ENCODE data around the gene ATF1.
A peak's percentile ranks its signal among the peaks of the same experiment; 100 is the strongest.

ATF1 gene

DNA sequence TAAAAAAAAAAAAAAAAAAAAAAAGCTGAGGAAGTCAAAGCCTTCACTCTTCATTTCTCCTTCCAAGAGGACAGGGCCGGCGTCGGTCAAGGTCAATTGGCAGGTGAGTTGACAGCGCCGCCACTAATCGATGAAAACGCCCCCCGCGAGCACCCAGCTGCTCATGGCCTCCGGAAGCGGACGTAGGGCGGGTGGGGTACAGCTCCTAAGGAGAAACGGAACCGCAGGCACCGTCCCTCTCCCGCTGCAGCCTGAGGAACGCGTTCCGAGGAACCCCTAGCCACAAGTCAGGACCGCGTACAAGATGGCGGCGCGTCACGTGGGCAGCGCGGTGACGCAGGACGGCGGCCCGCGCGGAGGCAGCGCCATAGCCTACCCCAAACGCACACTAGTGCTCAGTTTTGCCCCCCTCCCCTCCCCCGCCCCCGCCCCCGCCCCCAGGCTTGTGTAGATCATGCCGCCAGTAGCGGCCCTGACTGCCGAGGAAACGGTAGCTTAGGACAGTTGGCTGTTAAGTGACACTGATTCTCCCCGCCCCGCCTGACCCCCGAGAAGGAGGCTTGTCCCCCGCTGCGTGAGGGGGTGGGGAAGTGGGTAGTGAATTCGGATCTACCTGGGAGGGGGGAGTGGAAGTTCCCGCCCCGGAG lies at the start of gene ATF1:
Gene ATF1, plus strand, starts transcription at position 463 of the 647 bp plus-strand sequence. CDS start 16,045 bp downstream, outside the sequence.
- peak; percentile 76 for DNase-seq (ENCODE audit: low read depth, low spot score)

DNA sequence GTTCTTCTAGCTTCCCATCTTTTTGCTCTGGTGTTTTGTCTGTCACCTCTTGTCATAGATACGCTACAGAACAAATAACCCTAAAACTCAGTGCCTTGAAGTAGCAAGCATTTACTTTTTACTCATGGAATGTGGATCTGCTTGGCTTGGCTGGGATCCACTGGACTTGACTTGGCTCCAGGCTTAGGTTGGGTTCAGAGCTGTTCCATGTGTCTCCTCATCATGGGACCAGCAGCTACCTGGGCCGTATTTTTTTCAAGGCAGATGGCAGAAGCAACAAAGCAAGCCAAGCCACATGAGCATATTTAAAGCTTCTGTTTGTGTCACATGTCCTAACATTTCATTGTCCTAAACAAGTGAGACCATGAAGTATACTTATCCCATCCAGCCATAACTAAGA lies 48.7 kb upstream of the ATF1 start:
- DNase-seq (ENCODE audit: low read depth, low spot score) = no peak

DNA sequence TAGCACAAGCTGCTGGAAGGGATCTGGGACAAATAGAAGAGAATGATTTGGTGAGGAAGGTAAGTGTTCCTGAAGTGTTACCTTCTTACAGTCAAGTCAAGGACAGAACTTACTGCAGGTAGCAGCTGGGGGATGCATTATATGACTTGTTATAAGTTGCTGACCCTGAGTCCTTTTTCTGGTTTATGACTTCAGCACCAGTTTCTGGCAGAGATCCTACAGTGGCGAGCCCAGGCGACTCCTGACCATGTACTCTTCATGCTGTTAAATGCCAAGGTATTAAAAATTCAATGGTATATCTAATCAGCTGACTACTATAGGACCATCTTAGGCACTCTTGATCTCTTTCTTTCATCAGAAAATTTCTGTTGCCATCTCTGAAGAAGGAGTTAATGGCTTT lies 45.1 kb upstream of the ATF1 start:
- DNase-seq (ENCODE audit: low read depth, low spot score) = no peak

DNA sequence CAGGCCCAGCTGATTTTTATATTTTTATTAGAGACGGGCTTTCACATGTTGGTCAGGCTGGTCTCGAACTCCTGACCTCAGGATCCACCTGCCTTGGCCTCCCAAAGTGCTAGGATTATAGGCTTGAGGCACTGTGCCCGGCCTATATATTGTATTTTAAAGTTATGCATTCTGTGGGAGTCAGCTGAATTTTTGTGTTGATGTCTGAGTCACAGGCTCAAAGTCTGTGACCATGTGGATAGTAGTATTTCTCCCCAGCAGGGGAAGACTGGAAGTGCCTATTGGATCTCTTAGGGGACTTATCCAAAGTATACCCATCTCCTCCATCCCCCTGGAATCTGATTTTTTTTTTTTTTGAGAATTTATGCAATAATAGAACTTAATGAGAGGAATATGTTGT lies 43.8 kb upstream of the ATF1 start:
- DNase-seq (ENCODE audit: low read depth, low spot score) = no peak

DNA sequence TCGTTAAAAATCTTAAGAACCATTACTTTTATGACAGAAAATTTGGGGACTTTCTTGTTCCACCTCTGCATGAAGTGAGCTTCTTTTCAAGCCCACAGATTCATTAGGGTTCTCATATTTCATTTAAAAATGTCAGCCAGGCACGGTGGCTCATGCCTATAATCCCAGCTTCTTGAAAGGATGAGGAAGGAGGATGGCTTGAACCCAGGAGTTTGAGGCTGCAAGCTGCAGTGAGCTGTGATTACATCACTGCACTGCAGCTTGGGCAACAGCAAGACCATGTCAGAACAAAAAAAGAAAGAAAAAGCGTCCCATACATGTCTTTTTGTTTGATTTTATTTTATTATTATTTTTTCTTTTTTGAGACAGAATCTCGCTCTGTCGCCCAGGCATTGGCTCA lies 43.4 kb upstream of the ATF1 start:
- no peak for DNase-seq (ENCODE audit: low read depth, low spot score)

DNA sequence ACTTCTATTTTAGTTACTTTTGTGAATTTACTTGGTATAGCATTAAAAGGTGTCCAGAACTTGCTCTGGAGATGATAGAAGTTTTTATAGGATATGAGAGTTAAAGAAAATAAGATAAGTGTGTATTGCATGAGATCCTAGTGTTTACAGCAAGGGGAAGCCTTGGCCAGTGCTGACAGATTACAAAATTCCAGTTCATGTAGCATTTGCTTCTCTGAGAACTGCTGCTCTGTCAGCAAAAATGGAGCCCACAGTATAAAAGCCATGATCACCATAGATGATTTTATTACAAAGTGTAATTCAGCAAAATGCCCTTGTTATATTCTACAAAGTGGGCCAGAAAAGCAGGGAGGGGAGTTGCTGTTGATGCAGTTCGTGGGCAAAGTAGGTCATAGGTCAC lies 40.0 kb upstream of the ATF1 start:
- DNase-seq (ENCODE audit: low read depth, low spot score) = no peak

DNA sequence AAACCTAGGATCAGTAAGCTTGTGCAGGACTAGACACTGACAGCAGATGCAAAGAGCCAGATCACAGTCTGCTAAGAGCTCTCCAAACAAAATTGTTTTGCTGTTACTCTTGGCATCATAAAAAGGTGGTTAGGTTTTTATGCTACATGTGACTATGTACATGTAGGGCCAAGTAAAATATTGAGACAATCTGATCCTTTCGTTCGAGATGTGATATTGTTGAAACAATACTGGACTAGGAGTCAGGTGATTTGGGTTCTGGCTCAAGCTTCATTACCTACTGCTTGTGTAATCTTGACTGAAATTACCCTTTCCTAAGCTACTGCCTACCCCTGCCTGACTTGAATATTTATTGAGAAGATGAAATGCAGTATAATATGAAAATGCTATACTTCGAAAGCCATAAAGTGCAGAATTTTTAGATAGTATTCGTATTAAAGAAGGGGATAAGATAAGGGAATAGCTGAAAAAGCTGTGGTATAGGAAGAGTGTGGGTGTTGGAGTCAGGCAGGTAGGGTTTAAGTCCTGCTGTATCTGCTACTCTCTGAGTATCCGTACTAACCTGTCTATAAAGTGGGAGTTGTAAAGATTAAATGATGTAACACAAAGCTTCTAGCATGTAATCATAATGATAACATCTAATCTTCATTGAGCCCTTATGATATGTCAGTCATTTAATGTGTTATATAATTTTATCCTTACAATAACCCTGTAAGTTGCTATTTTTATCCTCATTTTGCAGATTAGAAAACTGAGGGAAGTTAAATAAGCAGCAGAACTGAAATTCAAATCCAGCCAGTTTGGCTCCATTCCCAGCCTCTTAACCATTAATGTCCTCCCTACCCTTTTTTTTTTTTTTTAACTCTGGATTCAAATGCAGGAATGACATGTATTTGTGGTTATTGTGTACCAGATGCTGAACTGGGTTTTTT lies 38.6 kb upstream of the ATF1 start:
- no peak for DNase-seq (ENCODE audit: low read depth, low spot score)

DNA sequence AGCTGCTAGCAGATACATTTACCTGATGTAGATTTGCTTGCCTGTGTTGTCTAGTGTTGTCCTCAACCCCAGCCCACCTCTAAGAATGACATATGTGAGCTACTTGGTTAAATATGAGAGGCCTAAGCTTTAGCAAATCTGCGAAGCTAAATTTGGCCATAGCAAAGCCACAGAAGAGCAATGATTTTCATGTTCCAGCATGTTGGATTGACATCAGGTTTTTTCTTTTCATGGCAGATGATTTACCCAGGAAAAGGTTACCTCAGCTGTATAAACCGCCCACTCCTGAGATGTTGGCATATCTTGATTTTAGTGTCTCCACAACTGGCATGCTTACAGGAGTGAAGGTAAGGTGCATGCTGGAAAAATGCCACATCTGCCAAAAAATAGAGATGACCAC lies 36.4 kb upstream of the ATF1 start:
- no peak for DNase-seq (ENCODE audit: low read depth, low spot score)

DNA sequence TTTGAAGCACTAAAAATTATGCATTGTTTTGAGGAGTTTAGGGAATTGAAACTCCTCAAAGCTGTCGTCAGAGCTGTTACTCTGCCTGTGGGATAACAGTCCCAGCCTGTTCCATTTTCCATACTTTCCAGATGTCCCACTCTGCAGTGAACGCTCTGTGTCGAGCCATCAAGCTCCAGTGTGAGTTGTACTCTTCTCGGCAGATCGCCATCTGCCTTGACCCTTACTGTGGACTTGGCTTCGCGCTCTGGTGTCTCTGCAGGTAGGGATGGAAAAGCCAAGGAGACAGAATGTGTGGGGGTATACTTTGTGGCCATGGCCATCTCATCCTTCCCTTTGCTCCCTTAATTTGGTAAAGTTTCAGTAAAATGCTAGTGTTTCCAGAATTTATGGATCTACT lies 35.5 kb upstream of the ATF1 start:
- no peak for DNase-seq (ENCODE audit: low read depth, low spot score)

DNA sequence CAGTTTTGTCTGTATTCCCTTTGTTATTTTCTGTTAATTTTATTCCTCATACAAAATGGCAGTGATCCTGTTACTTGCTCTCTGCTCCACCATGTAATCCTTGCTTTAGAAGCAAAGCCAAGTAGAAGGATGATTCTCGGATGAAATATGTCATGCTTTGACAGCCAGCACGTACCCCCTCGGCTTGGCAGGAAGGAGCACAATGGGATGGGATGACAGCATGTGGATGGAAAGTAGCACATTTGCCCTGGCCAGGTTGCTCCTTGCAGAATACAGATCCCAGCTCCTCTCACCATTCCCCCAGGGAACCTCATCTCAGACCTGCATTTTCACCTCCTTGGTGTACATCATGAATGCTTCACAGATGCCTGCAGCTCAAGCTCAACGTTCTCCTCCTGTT lies 35.1 kb upstream of the ATF1 start:
- no peak for DNase-seq (ENCODE audit: low read depth, low spot score)

DNA sequence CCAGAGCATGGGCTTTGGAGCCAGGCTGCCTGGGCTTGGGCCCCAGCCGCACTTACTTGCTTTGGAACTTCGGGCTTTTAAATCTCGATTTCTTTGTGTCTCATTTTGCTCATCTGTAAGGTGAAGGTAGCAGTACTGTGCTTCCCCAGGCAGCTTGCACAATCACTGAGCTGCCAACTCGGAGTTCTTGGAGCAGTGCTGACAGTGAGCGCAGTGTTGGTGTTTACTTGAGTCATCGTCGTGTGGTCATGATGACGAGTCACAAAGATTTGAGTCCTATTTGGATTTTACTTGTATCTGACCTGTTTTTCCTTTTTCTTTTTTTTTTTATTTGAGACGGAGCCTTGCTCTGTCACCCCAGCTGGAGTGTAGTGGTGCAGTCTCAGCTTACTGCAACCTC lies 31.3 kb upstream of the ATF1 start:
- DNase-seq (ENCODE audit: low read depth, low spot score) = no peak

DNA sequence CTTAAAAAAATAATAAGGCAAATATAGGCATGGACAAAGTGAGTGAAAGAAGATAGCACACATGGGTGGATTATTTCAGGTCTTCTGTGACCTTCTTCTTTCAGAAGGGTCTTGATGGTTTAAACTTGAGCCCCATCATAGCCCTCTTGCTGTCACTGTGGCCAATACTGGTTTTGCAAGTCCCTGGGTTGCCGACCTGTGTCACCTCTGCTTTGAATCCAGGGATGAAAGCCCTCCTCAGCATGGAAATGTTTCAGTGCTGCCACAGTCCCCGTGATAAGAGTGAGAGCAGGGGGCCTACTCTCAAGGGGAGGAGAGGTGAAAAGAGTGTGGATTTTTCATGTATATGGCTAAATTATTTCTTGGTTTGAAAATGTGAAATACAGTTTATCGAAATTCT lies 30.2 kb upstream of the ATF1 start:
- no peak for DNase-seq (ENCODE audit: low read depth, low spot score)

DNA sequence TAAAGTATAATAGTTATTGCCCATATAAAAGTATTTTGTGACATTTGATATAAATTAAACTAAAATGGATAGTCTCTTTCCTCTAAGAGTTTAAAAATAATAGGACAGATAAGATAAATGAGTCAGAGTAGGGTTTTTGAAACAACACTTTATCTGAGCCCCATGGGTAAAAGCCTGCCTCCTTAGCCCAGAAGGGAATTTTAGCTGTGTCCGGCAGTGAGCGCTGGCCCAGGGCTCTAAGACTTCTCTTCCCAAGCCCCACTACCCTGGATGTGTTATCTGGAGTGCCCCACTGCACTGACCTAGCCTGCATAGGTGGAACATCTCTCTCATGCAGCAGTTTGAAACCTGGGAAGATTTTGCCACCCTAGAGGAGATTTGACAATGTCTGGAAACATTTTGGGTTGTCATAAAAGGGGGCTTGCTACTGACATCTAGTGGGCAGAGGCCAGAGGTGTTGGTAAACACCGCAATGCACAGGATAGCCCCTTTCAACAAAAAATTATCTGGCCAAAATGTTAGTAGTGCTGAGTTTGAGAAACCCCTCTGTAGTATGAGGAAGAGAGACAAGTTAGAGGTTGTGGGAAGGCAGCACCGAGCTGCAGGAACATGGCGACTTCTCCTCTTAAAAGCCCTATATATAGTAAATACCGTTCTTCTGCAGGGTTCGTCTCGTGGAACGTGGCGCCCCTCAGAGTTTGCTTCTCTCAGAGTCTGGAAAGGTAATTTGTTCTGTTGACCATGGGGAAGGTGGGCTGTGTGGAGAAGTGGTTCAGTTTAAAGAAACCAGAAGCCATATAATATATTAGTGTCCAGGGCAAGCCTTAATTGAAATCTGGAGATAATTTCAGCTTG lies 29.3 kb upstream of the ATF1 start:
- DNase-seq (ENCODE audit: low read depth, low spot score) = no peak

DNA sequence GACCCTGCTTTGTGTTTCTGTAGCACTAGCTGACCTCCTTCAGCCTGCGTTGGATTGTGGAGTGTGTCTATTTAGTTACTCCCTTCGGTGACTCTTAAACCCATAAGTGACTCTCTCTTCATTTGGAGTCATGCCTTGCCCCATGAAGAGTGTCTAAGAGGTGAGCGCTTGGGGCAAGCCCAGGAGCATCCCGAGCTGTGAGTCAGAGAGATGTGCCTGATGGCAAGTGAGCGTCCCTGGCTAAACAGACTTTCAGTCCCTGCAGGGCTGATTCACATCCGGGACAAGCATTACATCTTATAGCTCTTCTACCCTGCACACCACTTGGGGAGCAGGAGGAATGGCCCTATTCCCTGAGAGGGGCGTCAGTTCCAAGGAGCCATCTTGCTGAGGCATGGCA lies 24.3 kb upstream of the ATF1 start:
- no peak for DNase-seq (ENCODE audit: low read depth, low spot score)

DNA sequence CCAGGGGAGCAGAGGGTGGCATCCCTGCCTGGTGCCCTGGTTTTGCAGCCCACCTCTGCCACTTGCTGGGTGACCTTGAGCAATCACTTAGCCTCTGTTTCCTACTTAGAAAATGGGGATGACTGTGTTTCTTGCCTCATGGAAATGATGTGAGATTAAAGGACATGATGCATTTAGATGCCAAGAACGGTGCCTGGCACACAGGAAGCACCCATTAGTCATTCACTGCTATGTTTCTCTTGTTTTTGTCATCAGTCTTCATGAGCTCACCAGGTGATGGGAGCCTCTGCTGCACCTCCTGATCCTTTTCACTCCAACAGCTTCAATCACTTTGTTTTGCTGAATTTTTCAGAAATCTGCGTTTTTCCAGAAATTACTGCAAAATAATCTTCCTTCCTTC lies 23.6 kb upstream of the ATF1 start:
- no peak for DNase-seq (ENCODE audit: low read depth, low spot score)

DNA sequence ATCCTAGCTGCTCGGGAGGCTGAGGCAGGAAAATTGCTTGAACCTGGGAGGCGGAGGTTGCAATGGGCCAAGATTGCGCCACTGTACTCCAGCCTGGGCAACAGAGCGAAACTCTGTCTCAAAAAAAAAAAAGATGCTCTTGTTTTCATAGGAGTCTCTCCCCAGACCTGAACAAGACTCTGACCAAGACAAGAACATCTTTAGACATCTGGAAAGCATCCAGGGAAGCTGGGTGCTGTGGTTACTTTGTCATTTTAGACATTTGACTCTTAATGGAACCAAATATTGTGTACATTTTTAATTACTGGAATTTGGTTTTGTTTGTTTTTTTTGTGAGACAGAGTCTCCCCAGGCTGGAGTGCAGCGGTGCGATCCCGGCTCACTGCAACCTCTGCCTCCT lies 21.1 kb upstream of the ATF1 start:
- DNase-seq (ENCODE audit: low read depth, low spot score) = no peak

DNA sequence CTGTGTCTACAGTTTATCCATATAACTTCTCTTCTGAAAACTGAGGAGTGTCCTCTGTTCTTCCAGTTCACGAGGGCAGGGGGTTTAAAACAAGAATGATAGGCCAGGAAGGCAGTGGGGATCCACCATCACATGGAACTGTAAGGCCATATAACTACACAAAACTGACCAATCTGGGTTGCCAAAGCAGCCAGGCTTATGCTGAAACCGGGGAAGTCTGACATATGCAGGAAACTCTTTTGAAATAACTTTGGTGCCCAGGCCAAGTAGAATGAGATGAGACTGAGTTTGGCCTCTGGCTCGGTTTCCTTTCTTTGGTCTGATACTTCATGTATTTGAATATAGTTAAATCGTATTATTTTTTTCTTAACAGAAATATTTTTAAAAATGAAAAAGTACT lies 18.0 kb upstream of the ATF1 start:
- DNase-seq (ENCODE audit: low read depth, low spot score) = no peak

DNA sequence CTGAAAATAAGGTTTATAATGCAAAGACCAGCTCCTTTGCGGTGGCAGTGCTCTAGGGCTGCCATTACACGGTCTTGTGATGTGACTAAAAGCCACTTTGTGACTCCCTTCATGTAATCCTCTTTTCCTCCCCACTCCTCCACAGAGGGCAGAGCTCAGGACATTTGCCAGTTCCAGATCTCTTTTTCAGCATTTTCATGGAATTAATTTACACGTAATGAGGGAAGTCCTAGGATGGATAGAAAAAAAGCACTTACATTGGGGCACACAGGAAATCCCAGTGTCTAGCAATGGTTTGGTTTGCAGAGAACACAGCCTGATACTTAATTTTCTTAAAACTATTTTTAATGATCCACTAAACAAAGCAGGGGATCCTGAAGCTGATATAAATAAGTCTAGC lies 17.5 kb upstream of the ATF1 start:
- DNase-seq (ENCODE audit: low read depth, low spot score) = no peak

DNA sequence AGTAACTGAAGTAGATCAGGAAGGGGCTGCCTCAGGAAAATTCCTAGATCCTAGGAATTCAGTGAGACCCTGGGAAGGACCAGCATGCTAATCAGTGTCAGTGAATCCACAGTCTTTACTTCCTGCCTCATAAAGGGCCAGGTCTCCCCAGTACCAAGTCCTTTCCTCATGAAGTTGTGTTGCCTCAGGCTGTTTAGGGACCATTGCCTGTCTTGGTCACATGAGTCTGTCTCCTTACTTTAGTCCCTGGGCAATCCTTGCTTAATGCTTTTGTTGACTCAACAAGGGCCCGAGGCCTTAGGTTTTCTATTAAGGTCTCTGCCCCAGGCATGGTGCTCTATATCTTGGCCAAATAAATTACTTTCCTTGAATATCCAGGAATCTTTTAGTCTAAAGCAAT lies 16.1 kb upstream of the ATF1 start:
- DNase-seq (ENCODE audit: low read depth, low spot score) = no peak

DNA sequence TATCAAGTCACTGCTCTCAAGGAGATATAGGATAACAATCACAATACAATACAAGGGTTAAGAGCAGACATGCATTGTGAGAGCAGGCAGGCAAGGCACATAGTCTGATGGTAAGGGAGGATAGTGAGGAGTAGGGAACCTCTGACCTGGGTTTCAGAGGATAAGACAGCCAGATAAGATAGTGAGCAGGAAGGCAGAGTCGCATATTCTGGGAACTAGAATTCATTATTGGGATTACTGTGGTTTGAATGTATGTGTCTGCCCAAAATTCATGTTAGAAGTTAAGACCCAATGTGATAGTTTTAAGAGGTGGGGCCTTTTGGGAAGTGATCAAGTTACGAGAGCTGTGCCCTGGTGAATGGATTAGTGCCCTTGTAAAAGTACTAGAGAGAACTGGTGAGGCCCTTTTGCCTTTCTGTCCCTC lies 14.4 kb upstream of the ATF1 start:
- no peak for DNase-seq (ENCODE audit: low read depth, low spot score)

DNA sequence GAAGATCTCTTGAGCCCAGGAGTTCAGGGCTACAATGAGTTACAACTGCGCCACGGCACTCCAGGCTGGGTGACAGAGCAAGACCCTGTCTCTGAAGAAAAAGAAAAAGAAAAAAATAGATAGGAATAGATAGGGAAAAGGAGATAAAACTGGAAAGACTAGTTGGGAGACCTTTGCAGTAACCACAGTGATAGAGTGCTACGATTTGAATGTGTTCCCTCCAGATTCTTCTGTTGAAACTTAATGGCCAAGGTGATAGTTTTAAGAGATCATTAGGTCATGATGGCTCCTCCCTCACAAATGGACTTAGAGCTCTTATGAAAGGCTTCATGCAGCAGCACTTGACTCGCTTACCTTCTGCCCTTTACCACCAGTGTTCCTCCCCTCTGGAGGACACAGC lies 13.5 kb upstream of the ATF1 start:
- DNase-seq (ENCODE audit: low read depth, low spot score) = no peak

Data from brain pericyte (primary cell).